GM12878 (cell line): ENCODE results near the gene PAQR5. TPM values are rescaled to one million over a fixed set of nuclear protein-coding genes. Genes with fewer than 3 reads are reported as not detected.

Source experiments
- ATAC-seq: fragments of 200-7000 bp; cut with Tn5 transposase; 3 replicates; pipeline ENCODE4 v1.9.1; 2020; ENCODE audit warnings: mild to moderate bottlenecking, moderate library complexity
- BruUV-seq: library from RNA; stranded (reverse); fragments of 400-500 nt; replicated peaks from 2 replicates; lab custom pipeline; 2021; lab: Mats Ljungman, UMichigan
- CTCF ChIA-PET: fragments of 300-600 bp; sonication (Branson Sonifier 250); formaldehyde crosslinking; extraction: SDS; loops from one replicate; lab custom pipeline; 2021; ENCODE audit warnings: inconsistent platforms; lab: Yijun Ruan, JAX
- POLR2A ChIA-PET: fragments of 350-600 bp; formaldehyde crosslinking; extraction: SDS; loops from one replicate; lab custom pipeline; 2021; ENCODE audit warnings: inconsistent platforms; lab: Charles Lee
- RAD21 ChIA-PET: fragments of 300-600 bp; sonication (Branson Sonifier 250); formaldehyde crosslinking; loops from one replicate; lab custom pipeline; 2023; ENCODE audit warnings: antibody characterized with exemption; ENCODE audit not compliant: unreplicated experiment; lab: Charles Lee
- SMC1A ChIA-PET: fragments of 300-600 bp; sonication (Branson Sonifier 250); formaldehyde crosslinking; loops from one replicate; lab custom pipeline; 2023; ENCODE audit not compliant: unreplicated experiment, uncharacterized antibody; lab: Charles Lee
- DNase-seq: peaks from one replicate; pipeline ENCODE4 v3.0.0-alpha.2; 2011; ENCODE audit warnings: low read depth, low spot score
- FAIRE-seq: peaks from 3 replicates; lab custom pipeline; 2011; peaks lifted over from hg19 to GRCh38; lab: Jason Lieb, UNC
- H2AFZ ChIP-seq: 2 replicates; pipeline ENCODE4 v1.6.0; 2011; ENCODE audit warnings: low read depth, low read length, control low read depth; ENCODE audit not compliant: control insufficient read depth
- H3K27ac ChIP-seq: 2 replicates; pipeline ENCODE4 v1.5.1; 2011; ENCODE audit warnings: control low read depth; ENCODE audit not compliant: control insufficient read depth, insufficient read depth
- H3K27me3 ChIP-seq, 2 experiments: replicated peaks in 1 of 2; 2 replicates each; pipeline versions ENCODE4 v1.6.0 to v1.6.1; 2011; ENCODE audit warnings: low read length in 1 of 2; ENCODE audit not compliant: control insufficient read depth in 2 of 2, insufficient read depth in 2 of 2
- H3K36me3 ChIP-seq, 2 experiments: 2 replicates each; pipeline ENCODE4 v1.5.1; 2011; ENCODE audit warnings: low read length in 1 of 2; ENCODE audit not compliant: control insufficient read depth in 2 of 2, insufficient read depth in 2 of 2
- H3K4me1 ChIP-seq: 2 replicates; pipeline ENCODE4 v1.6.1; 2011; ENCODE audit warnings: mild to moderate bottlenecking, low read length, moderate library complexity, mixed read lengths; ENCODE audit not compliant: control insufficient read depth, insufficient read depth
- H3K4me2 ChIP-seq: 2 replicates; pipeline ENCODE4 v1.6.0; 2011; ENCODE audit warnings: control low read depth; ENCODE audit not compliant: control insufficient read depth, insufficient read depth
- H3K4me3 ChIP-seq: fragments of 200-600 bp; sonication (generic); 2 replicates; pipeline ENCODE4 v1.5.1; 2016
- H3K79me2 ChIP-seq: 2 replicates; pipeline ENCODE4 v1.6.0; 2011; ENCODE audit warnings: low read length; ENCODE audit not compliant: control insufficient read depth, insufficient read depth
- H3K9ac ChIP-seq: 2 replicates; pipeline ENCODE4 v1.8.0; 2011; ENCODE audit warnings: low read length, control low read depth, mixed read lengths; ENCODE audit not compliant: control insufficient read depth, insufficient read depth
- H3K9me3 ChIP-seq: replicated peaks from 3 replicates; pipeline ENCODE4 v1.5.1; 2011; ENCODE audit warnings: mild to moderate bottlenecking, low read length; ENCODE audit not compliant: control insufficient read depth, insufficient read depth
- H4K20me1 ChIP-seq: 2 replicates; pipeline ENCODE4 v1.6.0; 2011; ENCODE audit not compliant: control insufficient read depth, insufficient read depth
- BCL11A ChIP-seq: IDR thresholded peaks from 2 replicates; pipeline ENCODE4 v1.6.1; 2011; ENCODE audit warnings: low read depth, low read length
- CHD2 ChIP-seq: IDR thresholded peaks from 2 replicates; pipeline ENCODE4 v1.6.1; 2011; ENCODE audit warnings: low read depth, low read length, improper control_type of control experiment, borderline replicate concordance
- CHD4 ChIP-seq: fragments of 200-600 bp; sonication (generic); IDR thresholded peaks from 2 replicates; pipeline ENCODE4 v1.6.1; 2016; ENCODE audit warnings: mild to moderate bottlenecking
- ESRRA ChIP-seq: IDR thresholded peaks from 2 replicates; pipeline ENCODE4 v1.6.1; 2012; ENCODE audit warnings: mild to moderate bottlenecking, low read length, improper control_type of control experiment
- ETV6 ChIP-seq, 2 experiments: fragments of 450-650 bp in 1 of 2; IDR thresholded peaks in 1 of 2; conservative IDR thresholded peaks in 1 of 2; 2 replicates each; pipeline ENCODE4 v1.6.1; 2014; ENCODE audit warnings: antibody characterized with exemption in 1 of 2, borderline replicate concordance in 1 of 2, low read depth in 1 of 2, mild to moderate bottlenecking in 1 of 2, moderate library complexity in 1 of 2
- FOXM1 ChIP-seq: IDR thresholded peaks from 2 replicates; pipeline ENCODE4 v1.6.1; 2012; ENCODE audit warnings: low read depth, mild to moderate bottlenecking, inconsistent platforms, low read length, moderate library complexity
- GABPA ChIP-seq: IDR thresholded peaks from 2 replicates; pipeline ENCODE4 v1.6.1; 2014; ENCODE audit warnings: antibody characterized with exemption, low read depth, mild to moderate bottlenecking, inconsistent platforms
- HCFC1 ChIP-seq: fragments of 150-350 bp; IDR thresholded peaks from 2 replicates; pipeline ENCODE4 v1.6.1; 2014; ENCODE audit warnings: low read length
- HDAC6 ChIP-seq: fragments of 200-600 bp; sonication (generic); IDR thresholded peaks from one replicate; pipeline ENCODE4 v1.8.0; 2017; ENCODE audit warnings: antibody characterized with exemption; ENCODE audit not compliant: unreplicated experiment
- KDM1A ChIP-seq: fragments of 200-600 bp; sonication (generic); IDR thresholded peaks from 2 replicates; pipeline ENCODE4 v1.6.1; 2016; ENCODE audit warnings: borderline replicate concordance
- MTA3 ChIP-seq: IDR thresholded peaks from 2 replicates; pipeline ENCODE4 v1.6.1; 2012; ENCODE audit warnings: low read length, inconsistent platforms, borderline replicate concordance
- NFXL1 ChIP-seq: fragments of 450-650 bp; IDR thresholded peaks from 2 replicates; pipeline ENCODE4 v1.6.1; 2017; ENCODE audit warnings: antibody characterized with exemption, mild to moderate bottlenecking, borderline replicate concordance
- POLR2AphosphoS2 ChIP-seq: IDR thresholded peaks from 2 replicates; pipeline ENCODE4 v1.6.1; 2011; ENCODE audit warnings: low read depth, mild to moderate bottlenecking, low read length, improper control_type of control experiment, moderate library complexity
- SREBF1 ChIP-seq: IDR thresholded peaks from 2 replicates; pipeline ENCODE4 v1.6.1; 2012; ENCODE audit warnings: mild to moderate bottlenecking, low read length
- STAT3 ChIP-seq: IDR thresholded peaks from 2 replicates; pipeline ENCODE4 v1.6.1; 2011; ENCODE audit warnings: low read depth, low read length, improper control_type of control experiment
- ZNF384 ChIP-seq: IDR thresholded peaks from 2 replicates; pipeline ENCODE4 v1.6.1; 2012; ENCODE audit warnings: low read depth, mild to moderate bottlenecking, low read length, improper control_type of control experiment, borderline replicate concordance
- ZZZ3 ChIP-seq: IDR thresholded peaks from 2 replicates; pipeline ENCODE4 v1.6.1; 2011; ENCODE audit warnings: low read depth; ENCODE audit not compliant: control insufficient read depth, insufficient read length
- WGBS: methylation state at CpG from one replicate; pipeline ENCODE4 v1.1.6; 2016; ENCODE audit warnings: low lambda C conversion rate; ENCODE audit not compliant: insufficient replicate concordance, insufficient coverage; ENCODE audit errors: missing lambda C conversion rate; 5-methylcytosine and 5-hydroxymethylcytosine counted together
- in situ Hi-C: fragments of 300-500 bp; cut with MboI; formaldehyde crosslinking; loops from 9 replicates; pipeline ENCODE4 v1.14.3; 2018; ENCODE audit warnings: mixed read lengths
- intact Hi-C: fragments of 100-400 bp; cut with micrococcal nuclease; formaldehyde crosslinking; loops from one replicate; pipeline ENCODE4 v1.14.2; 2022; ENCODE audit not compliant: unreplicated experiment
- polyA plus RNA-seq, 11 experiments: library from polyadenylated mRNA; depleted of rRNA in 4 of 11; unstranded in 6 of 11; stranded (reverse) in 5 of 11; fragments of >200 nt; fragmentation: Nextera tagmentation in 4 of 11; fragmentation: Illumina TruSeq in 1 of 11; extraction: Ambion mirVana in 4 of 11; extraction: Trizol in 1 of 11; gene quantifications; 1 replicate in 1 of 11; 2 replicates in 10 of 11; pipeline versions ENCODE4 v1.2.1 to v1.2.3, GENCODE V29; 2011 to 2016; ENCODE audit warnings: inconsistent platforms in 2 of 11, missing spikeins in 2 of 11, low read depth in 1 of 11
- total RNA-seq, 4 experiments: library from RNA; depleted of rRNA in 3 of 4; stranded (reverse); fragments of >200 nt in 3 of 4; fragmentation: Illumina TruSeq in 1 of 4; extraction: Trizol in 1 of 4; gene quantifications; 2 replicates each; pipeline versions ENCODE4 v1.2.1 to v1.2.3, GENCODE V29; 2013 to 2021
- TF ChIP-seq, protein P1 (sequence below): fragments of 450-650 bp; IDR thresholded peaks from 2 replicates; pipeline ENCODE4 v1.6.1; 2017; ENCODE audit warnings: mild to moderate bottlenecking, moderate library complexity

PAQR5 gene
- total and polyA plus RNA-seq, 10 of the 15 experiments (the other 5 are each of a cell fraction or from before 2014, with no cell fraction given): 0.02 to 0.03 TPM; not detected in 8

DNA sequence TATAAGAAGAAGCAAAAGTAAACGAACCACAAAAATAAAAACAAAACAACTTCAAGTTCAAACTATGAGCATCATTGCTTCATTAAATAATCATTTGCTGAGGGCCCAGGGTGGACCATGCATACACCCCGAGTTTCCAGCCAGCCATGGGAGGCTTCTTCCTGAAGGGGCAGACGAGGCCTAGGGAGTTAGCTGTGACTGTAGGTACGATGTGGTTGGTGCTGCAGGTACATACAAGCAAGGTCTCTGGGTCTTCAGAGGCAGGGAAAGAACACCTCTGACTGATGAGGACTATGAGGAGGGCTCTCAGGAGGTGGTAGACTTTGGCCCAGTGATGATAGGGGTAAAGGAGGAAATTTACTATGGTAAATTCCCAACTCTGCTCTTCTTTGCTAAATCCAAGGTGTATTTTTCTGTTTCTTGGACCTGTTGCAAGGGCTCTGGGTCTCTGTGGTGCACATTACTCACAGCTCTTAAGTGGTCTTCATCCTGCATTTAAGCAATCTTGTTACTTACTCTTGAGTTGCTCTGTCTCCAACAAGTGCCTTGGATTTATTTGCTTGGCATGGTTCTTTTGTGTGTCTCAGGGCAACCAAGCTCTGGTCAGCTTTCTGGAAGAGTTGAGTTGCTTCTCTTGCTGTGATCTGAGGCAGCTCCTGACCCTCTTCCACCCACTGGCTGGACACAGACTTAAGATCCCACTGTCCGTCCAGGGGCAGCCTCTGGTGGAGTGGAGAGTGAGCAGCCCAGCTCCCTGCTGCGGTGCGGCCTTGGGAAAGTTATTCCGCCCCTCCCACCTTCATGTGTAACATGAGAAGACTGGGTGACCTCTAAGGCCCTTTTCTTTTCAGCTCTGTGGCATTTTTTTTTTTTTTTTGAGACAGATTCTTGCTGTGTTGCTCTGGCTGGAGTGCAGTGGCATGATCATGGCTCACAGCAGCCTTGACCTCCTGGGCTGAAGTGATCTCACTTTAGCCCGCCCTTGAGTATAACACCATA is 59.4 kb downstream of the PAQR5 start:
- no peak for TF ChIP-seq POLR2AphosphoS2
- TF ChIP-seq ZNF384: no peak
- TF ChIP-seq GABPA: no peak
- TF ChIP-seq CHD2: no peak
- TF ChIP-seq KDM1A: no peak
- TF ChIP-seq HDAC6: no peak
- TF ChIP-seq ESRRA: no peak
- TF ChIP-seq NFXL1: no peak
- TF ChIP-seq CHD4: no peak
- TF ChIP-seq, protein P1, sequence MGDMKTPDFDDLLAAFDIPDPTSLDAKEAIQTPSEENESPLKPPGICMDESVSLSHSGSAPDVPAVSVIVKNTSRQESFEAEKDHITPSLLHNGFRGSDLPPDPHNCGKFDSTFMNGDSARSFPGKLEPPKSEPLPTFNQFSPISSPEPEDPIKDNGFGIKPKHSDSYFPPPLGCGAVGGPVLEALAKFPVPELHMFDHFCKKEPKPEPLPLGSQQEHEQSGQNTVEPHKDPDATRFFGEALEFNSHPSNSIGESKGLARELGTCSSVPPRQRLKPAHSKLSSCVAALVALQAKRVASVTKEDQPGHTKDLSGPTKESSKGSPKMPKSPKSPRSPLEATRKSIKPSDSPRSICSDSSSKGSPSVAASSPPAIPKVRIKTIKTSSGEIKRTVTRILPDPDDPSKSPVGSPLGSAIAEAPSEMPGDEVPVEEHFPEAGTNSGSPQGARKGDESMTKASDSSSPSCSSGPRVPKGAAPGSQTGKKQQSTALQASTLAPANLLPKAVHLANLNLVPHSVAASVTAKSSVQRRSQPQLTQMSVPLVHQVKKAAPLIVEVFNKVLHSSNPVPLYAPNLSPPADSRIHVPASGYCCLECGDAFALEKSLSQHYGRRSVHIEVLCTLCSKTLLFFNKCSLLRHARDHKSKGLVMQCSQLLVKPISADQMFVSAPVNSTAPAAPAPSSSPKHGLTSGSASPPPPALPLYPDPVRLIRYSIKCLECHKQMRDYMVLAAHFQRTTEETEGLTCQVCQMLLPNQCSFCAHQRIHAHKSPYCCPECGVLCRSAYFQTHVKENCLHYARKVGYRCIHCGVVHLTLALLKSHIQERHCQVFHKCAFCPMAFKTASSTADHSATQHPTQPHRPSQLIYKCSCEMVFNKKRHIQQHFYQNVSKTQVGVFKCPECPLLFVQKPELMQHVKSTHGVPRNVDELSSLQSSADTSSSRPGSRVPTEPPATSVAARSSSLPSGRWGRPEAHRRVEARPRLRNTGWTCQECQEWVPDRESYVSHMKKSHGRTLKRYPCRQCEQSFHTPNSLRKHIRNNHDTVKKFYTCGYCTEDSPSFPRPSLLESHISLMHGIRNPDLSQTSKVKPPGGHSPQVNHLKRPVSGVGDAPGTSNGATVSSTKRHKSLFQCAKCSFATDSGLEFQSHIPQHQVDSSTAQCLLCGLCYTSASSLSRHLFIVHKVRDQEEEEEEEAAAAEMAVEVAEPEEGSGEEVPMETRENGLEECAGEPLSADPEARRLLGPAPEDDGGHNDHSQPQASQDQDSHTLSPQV: no peak
- no peak for TF ChIP-seq STAT3
- TF ChIP-seq SREBF1: no peak
- TF ChIP-seq MTA3: no peak
- no peak for TF ChIP-seq ETV6 (conservative IDR thresholded peaks at IDR 0.05 in 1 of 2, IDR thresholded peaks at IDR 0.05 in 1 of 2; ENCODE audit: borderline replicate concordance in 1 of 2, low read depth in 1 of 2)
- TF ChIP-seq HCFC1: no peak
- TF ChIP-seq ZZZ3: no peak
- TF ChIP-seq FOXM1: no peak
- TF ChIP-seq BCL11A: no peak
- no peaks in the 10 kb centered on the region for H3K79me2 ChIP-seq
- WGBS: 12% methylated on average over 9 of the region's 9 CpGs
- no peak for ATAC-seq
- BruUV-seq: no TSS peak
- no peak overlapping the region for H2AFZ ChIP-seq
- no peak overlapping the region for H3K27ac ChIP-seq
- intact Hi-C loops: no loop called here
- DNase-seq: no peak
- no peaks in the 10 kb centered on the region; a peak in 2 of 4 replicates for H3K27me3 ChIP-seq
- CTCF ChIA-PET: no interaction called here
- POLR2A ChIA-PET: no interaction called here
- RAD21 ChIA-PET: no interaction called here
- H3K4me1 ChIP-seq: no peaks in the 10 kb centered on the region
- no peak overlapping the region for H3K9ac ChIP-seq
- no peaks in the 10 kb centered on the region for H3K9me3 ChIP-seq
- no peak overlapping the region for H3K4me2 ChIP-seq
- H4K20me1 ChIP-seq: no peaks in the 10 kb centered on the region
- no peak for FAIRE-seq
- in situ Hi-C loops: no loop called here
- SMC1A ChIA-PET: no interaction called here
- H3K36me3 ChIP-seq: no peaks in the 10 kb centered on the region
- no peak overlapping the region for H3K4me3 ChIP-seq
